Muscle of leg (tissue), 11 donors: ENCODE results near the gene SLCO6A1. TPM values are rescaled to one million over a fixed set of nuclear protein-coding genes. Genes with fewer than 3 reads are reported as not detected.

Experiments
- DNase-seq: peaks from one replicate; pipeline ENCODE4 v3.0.0; 2013
- H3K27ac ChIP-seq: one replicate; pipeline ENCODE4 v1.5.1; 2013; ENCODE audit warnings: mild to moderate bottlenecking, low read length, control low read depth
- H3K27me3 ChIP-seq: one replicate; pipeline ENCODE4 v1.6.1; 2013; ENCODE audit warnings: low read length; ENCODE audit not compliant: control insufficient read depth, insufficient read depth
- H3K36me3 ChIP-seq: one replicate; pipeline ENCODE4 v1.6.1; 2013; ENCODE audit warnings: low read length; ENCODE audit not compliant: control insufficient read depth, insufficient read depth
- H3K4me1 ChIP-seq: one replicate; pipeline ENCODE4 v1.6.1; 2013; ENCODE audit warnings: low read length; ENCODE audit not compliant: control insufficient read depth, insufficient read depth
- H3K4me3 ChIP-seq: one replicate; pipeline ENCODE4 v1.5.1; 2013; ENCODE audit warnings: low read length, control low read depth
- H3K9me3 ChIP-seq: replicated peaks from 2 replicates; pipeline ENCODE4 v1.6.1; 2013; ENCODE audit warnings: low read depth, low read length; ENCODE audit not compliant: control insufficient read depth
- WGBS: methylation state at CpG from one replicate; pipeline ENCODE4 v1.1.5; 2013; ENCODE audit warnings: missing lambda C conversion rate; ENCODE audit not compliant: insufficient coverage; 5-methylcytosine and 5-hydroxymethylcytosine counted together
- polyA plus RNA-seq, 8 donors: library from polyadenylated mRNA; unstranded; fragments of 120-200 nt; gene quantifications; one replicate each; pipeline versions ENCODE4 v1.2.1 to v1.2.3, GENCODE V29; 2013; ENCODE audit warnings: inconsistent platforms in 1 of 8, low replicate concordance in 1 of 8; ENCODE audit not compliant: insufficient read length in 8 of 8, insufficient read depth in 1 of 8
- total RNA-seq: library from RNA; stranded (reverse); fragments of 120-200 nt; gene quantifications from one replicate; pipeline ENCODE4 v1.2.4, GENCODE V29; 2013

Gene SLCO6A1
- total and polyA plus RNA-seq, 9 donors = 0.30 to 0.61 (median 0.37) TPM; not detected in 4

DNA sequence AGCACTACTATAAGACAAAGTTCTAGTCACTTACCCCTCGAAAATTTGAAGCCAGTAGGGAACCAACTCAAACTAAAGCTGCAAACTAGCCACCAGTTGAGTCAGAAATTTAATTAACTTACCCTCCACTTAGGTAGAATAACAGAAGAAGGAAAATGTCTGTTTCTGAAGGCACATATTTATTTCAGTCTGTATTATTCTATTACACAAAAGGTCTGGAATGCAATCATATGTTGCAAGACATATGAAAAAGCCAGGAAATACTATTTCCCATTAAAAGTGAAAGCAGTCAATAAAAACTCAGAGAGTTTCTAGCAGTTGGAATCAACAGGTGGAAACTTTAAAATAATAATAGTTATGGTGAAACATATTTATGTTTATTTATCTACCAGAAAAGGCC, 123.5 kb downstream of the SLCO6A1 start:
- no peaks in the 10 kb centered on the region for H3K36me3 ChIP-seq
- peak; percentile 66 for DNase-seq

DNA sequence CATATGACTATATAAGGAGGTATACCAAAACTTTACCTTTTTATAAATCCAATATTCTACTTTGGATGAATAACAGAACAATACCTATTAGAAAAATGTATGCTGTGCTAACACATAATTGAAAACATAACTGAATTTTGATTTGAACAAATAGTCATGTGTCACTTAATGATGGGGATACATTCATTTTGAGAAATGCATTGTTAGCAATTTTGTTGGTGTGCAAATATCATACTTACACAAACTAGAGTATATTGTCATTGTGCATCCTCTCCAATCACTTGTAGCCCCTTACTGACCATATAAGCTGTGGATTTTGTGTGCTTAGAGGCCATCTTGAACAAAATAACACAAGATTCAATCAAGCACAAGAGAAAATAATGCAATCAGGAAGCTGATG, 130.4 kb downstream of the SLCO6A1 start:
- Histone ChIP-seq H3K4me1 (no peaks in the 10 kb centered on the region), H3K9me3 (no peaks in the 10 kb centered on the region), H3K4me3 (no peak overlapping the region), H3K27me3 (no peaks in the 10 kb centered on the region), H3K27ac (no peak overlapping the region), H3K36me3 (no peaks in the 10 kb centered on the region)
- no peak for DNase-seq

More for the DNA sequence above, 123.5 kb downstream of the SLCO6A1 start:
- no peaks in the 10 kb centered on the region for H3K9me3 ChIP-seq
- H3K27ac ChIP-seq = peak overlapping the region; percentile 61
- no peaks in the 10 kb centered on the region for H3K27me3 ChIP-seq
- no CpG with 5 or more reads among the region's 1 CpG for WGBS
- no peak overlapping the region for H3K4me3 ChIP-seq
- no peaks in the 10 kb centered on the region for H3K4me1 ChIP-seq

DNA sequence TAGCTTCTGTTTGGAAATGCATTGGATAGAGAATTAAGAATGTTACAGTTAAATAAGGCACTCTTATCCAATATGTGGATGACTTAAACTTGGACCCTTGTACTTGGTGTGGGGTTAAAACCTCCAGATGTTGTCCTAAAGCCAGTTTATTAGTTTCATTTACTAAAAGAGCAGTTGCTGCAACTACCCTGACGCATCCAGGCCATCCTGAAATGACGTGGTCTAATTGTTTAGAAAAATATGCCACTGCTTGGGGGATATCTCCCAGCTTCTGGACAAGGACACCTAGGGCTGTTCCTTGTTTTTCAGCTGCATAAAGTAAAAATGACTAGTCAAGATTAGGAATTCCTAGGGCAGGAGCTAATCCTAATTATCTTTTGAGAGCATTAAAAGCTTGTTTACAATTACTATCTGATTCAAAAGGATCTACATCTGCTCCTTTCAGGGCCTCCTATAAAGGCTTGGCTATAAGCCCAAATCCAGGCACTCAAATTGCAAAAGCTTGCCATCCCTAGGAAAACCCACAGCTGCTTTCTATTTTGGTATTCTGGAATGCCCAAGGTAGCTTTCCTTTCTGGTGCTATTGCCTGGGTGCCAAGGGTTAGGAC, 157.0 kb downstream of the SLCO6A1 start:
- peak; percentile 57 for DNase-seq
- Histone ChIP-seq H3K9me3 (no peaks in the 10 kb centered on the region), H3K36me3 (no peaks in the 10 kb centered on the region), H3K4me1 (peaks cover 2% of the 10 kb centered on the region), H3K27me3 (no peaks in the 10 kb centered on the region), H3K4me3 (no peak overlapping the region), H3K27ac (no peak overlapping the region)
- no CpG with 5 or more reads among the region's 2 CpGs for WGBS

DNA sequence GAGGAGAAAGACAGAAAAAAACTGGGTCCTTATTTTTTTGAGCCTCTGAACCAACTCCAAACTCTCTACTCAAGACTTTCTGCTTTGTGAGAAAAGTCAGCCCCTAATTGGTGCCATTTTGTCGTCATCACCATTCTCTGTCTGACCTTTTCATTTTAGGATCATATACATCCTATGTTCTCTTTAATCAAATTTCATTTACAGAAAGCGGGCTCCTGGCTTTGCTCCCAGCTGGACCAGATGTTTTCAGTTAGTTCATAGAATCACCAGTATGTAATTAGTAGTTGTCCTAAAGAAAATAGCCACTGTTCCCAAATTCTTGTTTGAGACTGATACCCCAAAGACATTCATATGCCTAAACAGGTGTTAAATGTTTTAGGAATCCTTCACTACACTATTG, 174.1 kb downstream of the SLCO6A1 start:
- Histone ChIP-seq H3K27me3 (no peaks in the 10 kb centered on the region), H3K9me3 (no peaks in the 10 kb centered on the region), H3K36me3 (no peaks in the 10 kb centered on the region), H3K4me1 (no peaks in the 10 kb centered on the region), H3K4me3 (no peak overlapping the region), H3K27ac (no peak overlapping the region)
- DNase-seq = peak; percentile 31
- 14% methylated on average over 1 of the region's 2 CpGs for WGBS

Other genes starting within 250 kb of the SLCO6A1 start
- gene SLCO4C1, start 202.7 kb downstream of the SLCO6A1 start, total RNA-seq = 0.98 TPM
- gene SLCO4C1, start 202.7 kb downstream of the SLCO6A1 start, polyA plus RNA-seq = 1 to 10 TPM; 1.2 to 2.7 (median 2.0) TPM